Colonic mucosa (tissue), 4 donors: ENCODE results near the gene TP53I13. TPM values are rescaled to one million over a fixed set of nuclear protein-coding genes. Genes with fewer than 3 reads are reported as not detected.

Experiments
- DNase-seq: peaks from one replicate; pipeline ENCODE4 v3.0.0-alpha.2; 2020
- H3K27ac ChIP-seq: fragments of 200-600 bp; one replicate; pipeline ENCODE4 v1.8.0; 2021
- H3K27me3 ChIP-seq: fragments of 200-600 bp; one replicate; pipeline ENCODE4 v1.8.0; 2021
- H3K36me3 ChIP-seq: fragments of 200-600 bp; one replicate; pipeline ENCODE4 v1.8.0; 2021
- H3K4me1 ChIP-seq: fragments of 200-600 bp; one replicate; pipeline ENCODE4 v1.8.0; 2021; ENCODE audit warnings: mild to moderate bottlenecking
- H3K4me3 ChIP-seq: fragments of 200-600 bp; one replicate; pipeline ENCODE4 v1.8.0; 2021
- H3K9ac ChIP-seq, 2 donors: one replicate each; pipeline ENCODE4 v1.7.0; 2013; ENCODE audit warnings: control low read depth in 2 of 2, low read depth in 2 of 2, low read length in 2 of 2
- H3K9me3 ChIP-seq: fragments of 200-600 bp; one replicate; pipeline ENCODE4 v1.8.0; 2021
- CTCF ChIP-seq: fragments of 200-600 bp; IDR thresholded peaks from one replicate; pipeline ENCODE4 v1.8.0; 2022; ENCODE audit warnings: antibody characterized with exemption, mild to moderate bottlenecking
- intact Hi-C: fragments of 100-400 bp; cut with DNase I; formaldehyde crosslinking; loops from one replicate; pipeline ENCODE4 v1.14.1; 2022
- total RNA-seq, 2 donors: library from RNA; stranded (reverse); fragmentation: NEBNext Ultra II Directional in 1 of 2; extraction: Animal tissue kit (Norgen Biotek cat#: 25700) in 1 of 2; gene quantifications; one replicate each; pipeline ENCODE4 v1.2.1, GENCODE V29; 2021
- donor health status: healthy.
- donor health status: DM: no; HTN: no; CAD: no.
- donor health status: DM: no; HTN: no; CAD: no.

TP53I13 gene
- total RNA-seq, 2 donors from 2014 or later, result 41.2 to 91.2 TPM

GRCh38 chr17:29563816-29564215 lies 4.7 kb upstream of the TP53I13 start:
- TF ChIP-seq CTCF, result no peak
- intact Hi-C loops, result no loop called here
- H3K27ac ChIP-seq, result no peak overlapping the region
- no peak overlapping the region for H3K4me3 ChIP-seq
- H3K9ac ChIP-seq, result peak overlapping the region in 1 of 2 donors; percentile 26
- H3K27me3 ChIP-seq, result no peaks in the 10 kb centered on the region
- no peak for DNase-seq
- no peaks in the 10 kb centered on the region for H3K36me3 ChIP-seq
- H3K4me1 ChIP-seq, result peaks cover 8% of the 10 kb centered on the region
- no peaks in the 10 kb centered on the region for H3K9me3 ChIP-seq

- Histone ChIP-seq H3K9ac (peak overlapping the region; percentile 84), H3K9me3 (no peaks in the 10 kb centered on the region), H3K36me3 (no peaks in the 10 kb centered on the region), H3K27me3 (no peaks in the 10 kb centered on the region), H3K4me3 (peak overlapping the region; percentile 82), H3K27ac (peak overlapping the region; percentile 94), H3K4me1 (peaks cover 8% of the 10 kb centered on the region)
- intact Hi-C loops, result no loop called here
- DNase-seq, result peak; percentile 61
- no peak for TF ChIP-seq CTCF
These were observed 2.6 kb upstream of the TP53I13 start for GRCh38 chr17:29565643-29566472.

GRCh38 chr17:29566473-29567303 lies 1.8 kb upstream of the TP53I13 start, which contains the start of gene ABHD15:
TSS of gene ABHD15 (minus strand) at chr17:29567037. CDS start at chr17:29566966, 71 bp downstream.
- Histone ChIP-seq H3K9me3 (no peaks in the 10 kb centered on the region), H3K36me3 (no peaks in the 10 kb centered on the region), H3K27ac (peak within 1 kb of the TSS; percentile 94), H3K4me3 (peak within 1 kb of the TSS; percentile 82), H3K27me3 (no peaks in the 10 kb centered on the region), H3K9ac (peak within 1 kb of the TSS; percentile 84 to 85), H3K4me1 (peaks cover 8% of the 10 kb centered on the region)
- peak; percentile 83 for DNase-seq
- TF ChIP-seq CTCF, result no peak
- intact Hi-C loops, result no loop called here

- Histone ChIP-seq H3K27ac (peak overlapping the region; percentile 94), H3K27me3 (no peaks in the 10 kb centered on the region), H3K4me1 (peaks cover 8% of the 10 kb centered on the region), H3K9ac (peak overlapping the region; percentile 74 to 84), H3K36me3 (no peaks in the 10 kb centered on the region), H3K9me3 (no peaks in the 10 kb centered on the region), H3K4me3 (peak overlapping the region; percentile 82)
- no peak for TF ChIP-seq CTCF
- intact Hi-C loops, result no loop called here
- no peak for DNase-seq
These were observed 1.3 kb upstream of the TP53I13 start for GRCh38 chr17:29567304-29567553.

GRCh38 chr17:29567554-29568330 lies 759 bp upstream of the TP53I13 start:
- intact Hi-C loops, result no loop called here
- no peaks in the 10 kb centered on the region for H3K36me3 ChIP-seq
- TF ChIP-seq CTCF, result no peak
- peak overlapping the region; percentile 82 for H3K4me3 ChIP-seq
- H3K9me3 ChIP-seq, result no peaks in the 10 kb centered on the region
- DNase-seq, result peak; percentile 80
- peak overlapping the region; percentile 94 for H3K27ac ChIP-seq
- H3K27me3 ChIP-seq, result no peaks in the 10 kb centered on the region
- peak overlapping the region; percentile 84 to 85 for H3K9ac ChIP-seq
- peaks cover 8% of the 10 kb centered on the region for H3K4me1 ChIP-seq
